Putamen (tissue), 1 donor: ENCODE results near the gene TMIGD2.

Source experiments
- DNase-seq: peaks from one replicate; pipeline ENCODE4 v3.0.0-alpha.2; 2016; ENCODE audit warnings: low spot score

Gene TMIGD2

DNA sequence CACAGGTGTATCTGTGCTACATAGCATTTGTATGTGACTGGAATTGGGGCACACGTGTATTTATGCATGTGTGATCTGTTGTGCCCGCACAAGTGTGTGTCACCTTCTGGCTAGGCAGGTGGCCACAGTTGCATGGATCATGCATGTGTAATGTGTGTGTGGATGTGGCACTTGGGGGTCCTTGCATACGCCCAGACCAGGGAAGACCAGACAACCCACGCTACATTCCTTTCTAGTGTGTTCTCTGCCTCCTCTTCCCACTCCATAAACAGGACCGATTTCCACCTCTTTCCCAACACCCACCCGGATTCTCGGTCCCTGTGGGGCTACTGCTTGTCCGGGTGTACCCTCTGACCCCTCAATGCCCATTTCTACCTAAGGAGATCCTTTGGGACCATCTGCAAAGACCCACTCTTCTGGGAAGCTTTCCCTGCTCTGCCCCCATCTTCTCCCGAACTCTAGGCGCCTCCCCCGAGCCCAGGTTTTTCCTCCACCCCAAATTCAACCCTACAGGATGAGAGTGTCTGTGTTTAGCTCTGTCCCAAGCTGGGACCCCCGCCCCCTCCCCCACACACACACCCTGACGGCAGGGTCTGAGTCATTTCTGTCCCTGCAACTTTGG lies 24.1 kb upstream of the TMIGD2 start:
- DNase-seq: no peak

DNA sequence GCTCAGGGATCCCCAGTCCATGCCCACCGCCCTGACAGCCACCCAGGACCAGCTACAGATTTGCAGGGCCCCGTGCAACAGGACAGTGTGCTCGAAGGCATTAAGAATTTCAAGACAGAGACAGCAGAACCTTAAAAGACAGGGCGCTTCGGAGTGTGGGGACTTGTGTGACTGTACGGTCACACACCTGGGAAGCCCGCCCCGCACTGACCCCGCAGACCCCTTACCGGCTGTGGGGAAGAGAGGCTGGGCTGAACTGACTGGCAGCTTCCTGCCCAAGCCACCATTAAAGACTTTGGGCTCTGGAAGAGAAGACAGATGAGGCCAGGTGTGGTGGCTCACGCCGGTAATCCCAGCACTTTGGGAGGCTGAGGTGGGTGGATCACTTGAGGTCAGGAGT lies 22.0 kb upstream of the TMIGD2 start:
- no peak for DNase-seq

DNA sequence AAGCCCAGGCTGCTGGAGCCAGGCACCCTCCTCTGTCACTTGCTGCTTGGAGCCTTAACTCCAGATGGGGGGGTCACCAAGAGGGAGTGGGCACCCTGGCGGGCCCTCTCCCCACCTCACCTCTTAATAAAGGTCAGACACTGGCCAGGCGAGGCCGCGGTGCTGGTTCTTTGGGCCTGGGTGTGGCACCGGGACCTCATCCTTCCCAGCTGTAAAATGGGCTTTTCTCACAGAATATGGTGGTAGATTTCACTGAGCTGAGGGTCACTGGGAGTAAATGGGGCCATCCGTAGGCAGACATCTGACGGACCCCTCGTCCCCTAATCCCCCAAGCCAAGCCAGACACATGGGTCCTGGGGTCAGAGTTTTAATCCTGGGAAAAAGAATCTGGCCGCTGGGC lies 21.5 kb upstream of the TMIGD2 start:
- no peak for DNase-seq

DNA sequence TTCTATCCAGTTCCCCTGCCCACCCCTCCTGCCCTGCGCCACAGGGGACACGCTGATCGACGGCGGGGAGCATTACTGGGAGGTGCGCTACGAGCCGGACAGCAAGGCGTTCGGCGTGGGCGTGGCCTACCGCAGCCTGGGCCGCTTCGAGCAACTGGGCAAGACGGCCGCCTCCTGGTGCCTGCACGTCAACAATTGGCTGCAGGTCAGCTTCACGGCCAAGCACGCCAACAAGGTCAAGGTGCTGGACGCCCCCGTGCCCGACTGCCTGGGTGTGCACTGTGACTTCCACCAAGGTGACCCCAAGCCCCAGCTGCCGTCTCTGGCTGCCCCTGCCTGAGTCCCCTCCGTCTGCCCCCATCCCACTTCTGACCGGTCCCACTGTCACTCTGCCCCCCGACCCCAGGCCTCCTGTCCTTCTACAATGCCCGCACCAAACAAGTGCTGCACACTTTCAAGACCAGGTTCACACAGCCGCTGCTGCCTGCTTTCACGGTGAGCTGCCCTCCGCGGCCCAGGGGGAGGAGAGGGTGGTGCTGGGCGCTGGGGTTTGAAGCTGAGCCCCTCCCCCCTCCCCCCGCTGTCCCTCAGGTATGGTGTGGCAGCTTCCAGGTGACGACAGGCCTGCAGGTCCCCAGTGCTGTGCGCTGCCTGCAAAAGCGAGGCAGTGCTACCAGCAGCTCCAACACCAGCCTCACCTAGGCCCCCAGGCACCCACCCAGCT lies 20.9 kb upstream of the TMIGD2 start:
- no peak for DNase-seq

DNA sequence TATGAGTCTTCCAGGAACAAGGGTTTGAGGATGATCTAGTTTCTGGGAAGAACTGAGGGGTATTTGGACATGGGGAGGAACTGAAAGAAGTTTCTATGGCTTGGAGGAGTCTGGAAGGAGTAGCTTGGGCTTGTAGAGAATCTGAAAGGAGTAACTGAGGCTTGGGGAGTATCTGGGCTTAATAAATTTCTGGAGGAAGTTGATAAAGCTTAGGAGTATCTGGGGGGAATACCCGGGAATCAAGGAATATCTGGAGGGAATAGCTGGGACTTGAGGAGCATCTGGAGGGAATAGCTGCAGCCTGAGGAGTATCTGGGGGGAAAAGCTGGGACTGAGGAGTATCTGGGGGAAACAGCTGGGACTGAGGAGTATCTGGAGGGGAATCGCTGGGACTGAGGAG lies 18.2 kb upstream of the TMIGD2 start:
- DNase-seq: no peak

DNA sequence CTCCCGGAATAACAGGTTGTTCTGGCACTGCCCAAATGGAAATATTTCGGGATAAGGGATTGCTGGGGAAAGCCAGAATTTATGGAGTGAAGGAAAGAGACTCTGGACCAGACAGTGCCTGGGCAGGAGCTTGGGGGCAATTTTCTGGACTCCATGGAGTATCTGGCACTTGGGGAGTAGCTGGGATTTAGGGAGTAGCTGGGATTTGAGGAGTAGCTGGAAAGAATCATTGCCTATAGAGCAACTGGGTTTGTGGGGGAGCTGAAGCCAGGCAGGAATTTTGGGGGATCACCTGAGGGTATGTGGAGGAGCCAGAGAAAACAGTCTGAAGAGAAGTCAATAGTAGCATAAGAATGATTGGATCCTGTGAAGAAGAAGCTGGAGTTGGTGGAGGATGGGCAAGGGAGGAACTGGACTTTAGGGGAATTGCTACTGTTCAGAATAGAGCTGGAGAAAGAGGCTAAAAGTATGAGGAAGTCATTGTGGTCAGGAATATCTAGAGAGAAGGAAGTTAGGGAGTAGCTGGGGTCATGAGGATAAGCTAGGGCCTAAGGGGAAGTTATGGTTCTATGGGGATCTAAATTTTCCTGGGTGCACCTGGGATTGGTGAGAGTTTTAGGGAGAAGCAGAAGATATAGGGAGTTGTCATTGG lies 17.0 kb upstream of the TMIGD2 start:
- no peak for DNase-seq

DNA sequence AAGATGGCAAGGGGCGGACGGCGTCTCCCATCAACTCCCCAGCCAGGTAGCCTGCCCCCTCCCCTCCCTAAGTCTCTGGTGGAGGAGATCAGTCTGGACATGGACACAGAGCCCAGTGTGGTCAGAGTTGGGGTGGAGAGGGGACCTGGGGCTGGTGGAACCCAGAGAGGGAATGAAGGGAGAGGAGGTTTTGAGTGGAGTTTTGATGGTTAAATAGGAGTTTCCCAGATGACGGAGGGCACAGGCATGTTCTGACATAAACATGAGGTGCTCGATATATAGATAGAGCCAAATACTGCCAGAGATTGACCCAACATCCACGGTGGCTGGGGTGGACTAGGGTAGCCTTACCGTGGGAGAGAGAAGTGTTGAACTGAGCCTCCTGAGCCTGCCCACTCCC lies 16.3 kb upstream of the TMIGD2 start:
- DNase-seq: no peak

DNA sequence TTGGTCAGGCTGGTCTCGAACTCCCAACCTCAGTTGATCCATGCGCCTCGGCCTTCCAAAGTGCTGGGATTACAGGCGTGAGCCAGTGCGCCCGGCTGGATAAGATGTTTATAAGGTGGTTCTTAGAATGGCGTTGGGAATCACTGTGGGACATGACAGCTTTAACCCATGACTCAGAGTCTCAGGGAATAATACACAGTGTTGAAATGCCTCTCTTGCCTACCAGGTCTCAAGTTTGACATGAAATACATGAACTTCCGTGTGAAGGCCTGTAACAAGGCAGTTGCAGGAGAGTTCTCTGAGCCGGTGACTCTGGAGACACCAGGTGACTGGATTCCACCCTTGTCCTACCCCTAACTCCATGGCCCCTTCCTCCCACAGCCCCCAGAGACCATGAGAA lies 14.8 kb upstream of the TMIGD2 start:
- no peak for DNase-seq

DNA sequence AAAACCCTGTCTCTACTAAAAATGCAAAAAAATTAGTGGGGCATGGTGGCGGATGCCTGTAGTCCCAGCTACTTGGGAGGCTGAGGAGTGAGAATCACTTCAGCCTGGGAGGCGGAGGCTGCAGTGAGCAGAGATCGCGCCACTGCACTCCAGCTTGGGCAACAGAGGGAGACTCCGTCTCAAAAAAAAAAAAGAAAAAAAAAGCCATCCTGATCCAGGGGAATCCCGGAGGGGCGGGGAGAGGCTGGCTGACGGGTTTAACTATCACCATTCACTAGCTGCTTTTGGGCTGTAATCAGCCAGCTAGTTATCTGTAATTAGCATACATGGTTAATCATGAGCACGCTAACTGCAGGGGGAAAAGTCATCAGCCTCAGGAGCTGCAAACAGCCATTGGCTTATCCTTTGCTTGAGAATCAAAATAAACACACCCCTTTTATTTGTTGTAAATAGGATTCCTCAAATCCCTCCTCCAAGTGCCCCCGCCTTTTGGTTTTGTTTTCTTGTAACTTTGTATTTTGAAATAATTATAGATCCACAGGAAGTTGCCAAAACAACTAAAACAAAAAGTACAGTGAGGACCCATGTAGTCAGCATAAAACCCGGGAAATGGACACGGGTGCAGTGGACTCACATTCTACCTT lies 11.8 kb upstream of the TMIGD2 start:
- DNase-seq: no peak

DNA sequence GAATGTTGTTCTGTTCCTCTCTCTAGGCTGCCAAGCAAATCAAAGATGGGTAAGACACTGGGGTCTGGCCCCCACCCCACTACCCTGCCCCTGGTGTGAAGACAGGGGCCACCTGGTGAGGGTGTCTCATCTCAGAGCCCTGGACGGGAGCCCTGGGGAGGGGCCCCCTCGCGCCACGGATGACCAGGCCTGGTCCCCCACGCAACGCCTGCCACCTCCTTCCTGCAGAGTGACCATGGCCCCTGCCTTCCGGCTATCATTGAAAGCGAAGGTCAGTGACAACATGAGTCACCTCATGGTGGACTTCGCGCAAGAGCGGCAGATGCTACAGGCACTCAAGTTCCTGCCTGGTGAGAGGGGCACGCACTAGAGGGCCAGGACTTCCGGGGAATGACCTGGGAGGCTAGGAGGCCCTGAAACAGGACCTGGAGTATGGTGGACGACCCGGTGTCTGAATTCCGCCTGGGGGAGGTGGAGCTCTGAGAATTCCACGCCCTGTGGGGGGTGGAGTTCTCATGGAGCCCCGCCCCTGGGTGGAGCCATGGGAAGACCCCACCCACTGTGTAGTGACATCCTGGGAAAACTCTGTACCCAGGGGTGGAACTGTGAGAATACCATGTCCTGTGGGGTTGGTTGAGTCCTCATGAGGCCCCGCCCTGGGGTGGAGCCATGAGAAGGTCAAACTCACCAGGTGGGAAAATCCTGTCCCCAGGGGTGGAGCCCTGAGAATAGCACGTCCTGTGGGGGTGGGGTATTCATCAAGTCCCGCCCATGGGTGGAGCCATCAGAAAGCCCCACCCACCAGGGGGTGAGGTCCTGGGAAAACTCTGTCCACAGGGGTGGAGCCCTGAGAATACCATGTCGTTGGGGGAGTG lies 8.3 kb upstream of the TMIGD2 start:
- DNase-seq: no peak

DNA sequence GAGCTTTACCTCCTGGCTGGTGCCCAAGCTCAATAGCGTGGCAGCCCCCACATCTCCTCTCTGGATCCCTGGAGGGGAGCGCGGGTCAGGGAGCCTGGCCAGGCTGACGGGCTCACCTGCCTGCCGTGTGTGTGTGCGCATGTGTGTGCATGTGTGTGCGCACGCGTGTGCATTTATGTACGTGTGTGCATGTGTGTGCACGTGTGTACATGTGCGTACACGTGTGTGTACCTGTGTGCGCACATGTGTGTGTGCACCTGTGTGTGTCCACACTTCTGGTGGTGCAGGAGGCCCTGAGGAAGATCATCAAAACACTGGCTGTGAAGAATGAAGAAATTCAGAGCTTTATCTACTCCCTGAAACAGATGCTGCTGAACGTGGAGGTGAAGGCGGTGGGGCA lies 3.5 kb upstream of the TMIGD2 start:
- no peak for DNase-seq

DNA sequence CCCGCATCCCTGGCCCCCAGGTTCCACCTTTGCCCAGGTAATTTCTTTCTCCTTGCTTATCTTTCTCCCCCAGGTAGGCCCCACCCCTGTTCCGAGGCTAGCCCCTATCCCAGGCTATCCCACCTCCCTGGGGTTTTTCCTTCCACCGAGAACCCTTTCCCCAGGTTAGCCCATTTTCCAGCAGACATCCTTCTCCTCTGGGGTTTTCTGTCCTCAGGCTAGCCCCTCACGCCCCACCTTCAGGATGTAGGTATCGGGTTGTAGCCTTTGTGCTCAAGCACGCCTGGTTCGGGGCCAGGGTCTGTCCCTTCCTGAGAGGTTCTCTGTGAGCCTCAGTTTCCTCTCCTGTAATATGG lies 3.0 kb upstream of the TMIGD2 start:
- no peak for DNase-seq

DNA sequence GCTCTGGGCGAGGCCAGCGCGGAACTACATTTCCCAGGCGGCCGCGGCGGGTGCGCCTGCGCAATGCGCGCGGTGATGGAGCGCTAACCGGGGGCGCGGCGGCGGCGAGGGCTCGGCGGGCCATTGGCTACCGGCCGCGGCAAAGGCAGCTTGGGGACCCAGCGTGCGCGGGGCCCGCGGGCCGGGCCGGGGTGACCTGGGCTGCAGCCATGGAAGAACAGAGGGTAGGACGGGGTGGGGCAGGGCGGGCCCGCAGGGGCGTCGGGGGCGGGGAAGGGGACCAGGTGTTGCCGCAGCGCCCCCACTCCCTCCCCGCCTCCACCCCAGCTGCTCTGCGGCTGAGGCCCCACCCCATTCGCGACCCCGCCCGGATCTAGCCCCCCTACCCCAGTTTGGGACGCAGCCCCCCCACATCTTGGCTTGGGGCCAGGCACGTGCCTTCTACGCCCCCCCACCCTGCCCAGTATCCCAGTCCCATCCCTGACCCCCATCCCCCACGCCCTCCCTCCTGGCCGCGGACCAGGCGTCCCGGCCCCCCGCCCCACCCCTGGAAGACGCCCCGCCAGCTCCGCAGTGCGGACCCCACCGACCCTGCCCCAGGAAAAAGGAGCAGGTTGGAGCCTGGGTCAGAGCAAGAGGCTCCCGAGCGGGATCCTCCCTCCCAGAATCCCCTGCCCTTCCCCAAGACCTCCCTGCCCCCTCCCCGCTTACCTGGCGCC lies 2.5 kb upstream of the TMIGD2 start, which contains the start of gene FSD1:
TSS of gene FSD1 (plus strand) at position 61 of the 719 bp plus-strand sequence. CDS start at position 210, 149 bp downstream.
- DNase-seq: peak; percentile 21

DNA sequence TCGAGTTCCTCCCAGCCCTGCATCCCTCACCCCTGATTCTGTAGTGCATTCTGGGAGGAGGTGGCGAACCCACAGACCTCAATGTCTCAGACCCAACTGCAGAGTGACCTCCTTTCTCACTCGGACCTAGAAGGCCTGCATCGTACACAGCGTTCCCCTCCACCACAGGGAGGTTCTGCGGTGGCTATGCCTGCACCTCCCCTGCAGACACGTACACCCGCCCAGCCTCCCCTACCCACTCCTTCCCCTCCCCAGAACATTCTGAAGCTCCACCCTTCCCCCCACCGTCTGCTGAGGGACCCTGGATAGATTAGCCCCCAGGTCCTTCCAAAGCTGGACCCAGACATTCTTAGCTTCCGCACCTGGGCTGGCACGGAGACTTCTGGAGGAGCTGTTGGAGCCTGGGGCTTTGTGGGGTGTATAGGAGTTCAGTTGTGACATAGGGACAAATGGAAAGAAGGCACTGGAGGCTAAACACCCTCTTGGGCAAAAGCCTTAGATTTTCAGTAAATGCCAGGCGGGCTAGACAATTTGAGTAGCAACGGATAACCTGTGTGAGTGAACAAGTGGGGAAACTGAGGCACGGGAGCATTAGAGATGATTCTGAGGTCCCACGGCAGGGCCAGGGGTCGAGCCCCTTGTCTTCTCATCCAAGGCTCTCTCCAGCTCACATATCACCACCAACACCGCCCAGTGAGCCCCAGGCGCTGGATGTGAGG lies 1.8 kb upstream of the TMIGD2 start:
- no peak for DNase-seq

DNA sequence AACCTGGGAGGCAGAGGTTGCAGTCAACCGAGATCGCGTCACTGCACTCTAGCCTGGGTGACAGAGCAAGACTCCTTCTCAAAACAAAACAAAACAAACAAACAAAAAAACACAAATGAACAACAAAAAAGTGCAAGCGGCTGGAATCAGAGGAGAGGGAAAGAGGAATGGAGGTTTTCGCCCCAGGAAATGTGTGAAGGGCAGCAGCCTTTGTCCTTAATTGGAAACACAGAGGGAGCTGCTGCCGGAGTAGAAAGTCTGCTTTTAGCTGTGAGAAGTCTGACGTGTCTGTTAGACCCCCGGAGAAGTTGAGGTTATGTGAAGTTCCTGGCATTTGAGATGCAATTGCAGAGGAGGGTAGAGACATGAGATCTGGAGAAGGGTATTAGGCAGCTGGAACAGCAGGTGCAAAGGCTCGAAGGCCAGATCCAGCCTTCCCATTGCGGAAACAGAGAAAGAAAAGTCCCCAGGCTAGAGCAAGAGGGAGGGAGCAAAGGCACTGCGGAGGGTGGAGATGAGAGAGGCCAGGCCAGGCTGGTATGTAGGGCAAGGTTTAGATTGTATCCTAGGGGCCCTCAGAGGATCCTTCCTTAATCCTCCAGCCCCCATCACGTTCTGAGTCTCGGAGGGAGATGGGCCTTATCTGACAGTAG lies 473 bp downstream of the TMIGD2 start:
- DNase-seq: no peak

DNA sequence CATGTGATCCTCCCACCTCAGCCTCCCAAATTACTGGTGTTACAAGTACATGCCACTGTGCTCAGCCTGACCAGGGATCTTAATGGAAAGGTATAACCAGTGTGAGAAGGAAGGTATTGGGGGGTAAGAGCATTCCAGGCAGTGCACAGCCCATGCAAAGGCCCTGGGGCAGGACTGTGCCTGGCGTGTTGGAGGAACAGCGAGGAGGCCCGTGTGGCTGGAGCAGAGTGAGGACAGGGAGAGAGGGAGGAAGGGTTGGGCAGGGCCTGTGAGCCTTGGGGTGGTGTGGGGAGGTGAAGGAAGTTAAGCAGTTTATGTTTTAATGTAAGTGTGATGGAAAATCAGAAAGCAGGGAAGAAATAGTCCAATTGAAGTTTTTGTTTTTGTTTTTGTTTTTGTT lies 1.6 kb downstream of the TMIGD2 start:
- DNase-seq: no peak

DNA sequence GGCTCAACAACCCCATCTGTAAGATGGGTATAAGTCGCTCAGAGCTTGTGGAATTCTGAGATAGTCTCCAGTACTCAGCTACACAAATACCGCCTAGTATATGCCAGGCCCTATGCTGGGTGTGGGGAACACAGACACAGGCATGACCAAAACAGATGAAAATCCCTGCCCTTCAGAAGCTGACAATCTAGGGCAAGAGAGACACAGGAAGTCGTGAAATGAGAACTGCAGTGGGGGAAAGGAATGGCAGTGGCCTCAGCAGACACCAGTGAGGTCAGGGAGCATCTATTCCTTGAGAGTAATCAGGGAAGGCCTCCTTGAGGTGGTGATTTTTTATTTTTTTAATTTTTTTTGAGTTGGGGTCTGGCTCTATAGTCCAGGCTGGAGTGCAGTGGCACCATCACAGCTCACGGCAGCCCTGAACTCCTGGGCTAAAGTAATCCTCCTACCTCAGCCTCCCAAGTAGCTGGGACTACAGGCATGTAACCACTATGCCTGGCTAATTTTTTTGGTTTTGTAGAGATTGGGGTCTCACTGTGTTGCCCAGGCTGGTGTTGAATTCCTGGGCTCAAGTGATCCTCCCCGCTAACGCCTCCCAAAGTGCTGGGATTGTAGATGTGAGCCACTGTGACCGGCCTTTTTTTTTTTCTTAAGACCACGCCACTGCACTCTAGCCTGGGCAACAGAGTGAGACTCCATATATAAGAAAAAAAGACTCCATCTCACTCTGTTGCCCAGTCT lies 3.2 kb downstream of the TMIGD2 start:
- DNase-seq: no peak

DNA sequence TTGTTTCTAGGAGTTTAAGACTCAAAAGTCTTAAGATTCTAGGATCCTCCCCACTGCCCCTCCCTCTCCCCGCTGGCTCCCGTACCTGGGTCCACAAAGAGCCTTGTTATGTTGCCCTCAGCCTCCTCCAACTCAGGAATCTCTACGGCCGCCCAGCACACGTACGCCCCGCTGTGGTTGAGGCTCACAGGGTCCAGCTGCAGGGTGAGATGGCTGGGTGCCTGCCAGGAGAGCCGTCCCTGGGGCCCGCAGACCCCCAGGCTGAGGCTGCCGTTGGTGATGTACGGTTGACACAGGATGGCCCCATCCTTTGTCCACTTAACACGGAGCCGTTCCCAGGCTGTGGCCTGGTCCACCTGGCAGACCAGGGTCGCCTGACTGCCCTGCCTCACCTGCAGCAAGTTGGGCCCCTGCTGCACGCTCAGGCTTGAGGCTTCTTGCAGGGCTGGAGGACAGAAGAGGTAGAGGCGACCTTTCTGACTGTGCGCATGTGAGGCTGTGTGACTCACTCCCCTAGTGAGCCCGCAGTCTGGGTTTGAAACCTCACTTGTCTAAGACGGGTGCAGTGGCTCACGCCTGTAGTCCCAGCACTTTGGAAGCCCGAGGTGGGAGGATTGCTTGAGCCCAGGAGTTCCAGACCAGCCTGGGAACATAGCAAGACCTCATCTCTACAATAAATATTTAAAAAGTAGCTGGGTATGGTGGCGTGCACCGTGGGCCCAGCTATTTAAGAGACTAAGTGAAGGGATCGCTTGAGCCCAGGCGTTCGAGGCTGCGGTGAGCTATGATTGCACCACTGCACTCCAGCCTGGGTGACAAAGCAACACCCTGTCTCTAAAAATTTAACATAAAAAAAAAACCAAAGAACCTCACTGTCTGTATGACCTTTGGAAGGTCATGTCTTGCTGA lies 4.0 kb downstream of the TMIGD2 start:
- DNase-seq: no peak
